HUDEP-2 (cell line): ENCODE data around the gene NOMO2.
"Not testable (repeated sequence)": the region's sequence is repeated elsewhere in the genome, so short reads cannot be mapped to it uniquely, and the experiment has no call there.

ENCODE experiments used
- DNase-seq, 76 experiments: peaks; one replicate each; lab custom pipeline; 2025; ENCODE audit not compliant: unreplicated experiment in 76 of 76; lab: John Stamatoyannopoulos, UW

Gene NOMO2

DNA sequence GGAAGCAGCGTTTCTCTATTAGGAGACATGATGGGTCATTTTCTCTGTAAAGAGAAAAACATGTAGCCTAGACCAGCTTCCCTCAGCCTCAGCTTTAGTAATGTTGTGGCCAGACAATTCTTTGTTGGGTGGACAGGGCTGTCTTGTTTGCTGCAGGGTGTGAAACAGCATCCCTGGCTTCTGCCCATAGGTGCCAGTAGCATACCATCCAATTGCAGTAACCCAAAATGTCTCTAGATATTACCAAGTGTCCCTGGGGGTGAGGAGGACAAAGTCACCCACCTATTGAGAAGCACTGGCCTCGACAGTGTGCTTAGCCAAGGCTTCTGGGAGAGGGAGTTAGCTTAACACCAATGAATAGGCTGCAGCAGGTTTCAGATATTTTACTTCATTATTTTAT, 14.0 kb upstream of the NOMO2 start:
- not testable (repeated sequence) for DNase-seq

DNA sequence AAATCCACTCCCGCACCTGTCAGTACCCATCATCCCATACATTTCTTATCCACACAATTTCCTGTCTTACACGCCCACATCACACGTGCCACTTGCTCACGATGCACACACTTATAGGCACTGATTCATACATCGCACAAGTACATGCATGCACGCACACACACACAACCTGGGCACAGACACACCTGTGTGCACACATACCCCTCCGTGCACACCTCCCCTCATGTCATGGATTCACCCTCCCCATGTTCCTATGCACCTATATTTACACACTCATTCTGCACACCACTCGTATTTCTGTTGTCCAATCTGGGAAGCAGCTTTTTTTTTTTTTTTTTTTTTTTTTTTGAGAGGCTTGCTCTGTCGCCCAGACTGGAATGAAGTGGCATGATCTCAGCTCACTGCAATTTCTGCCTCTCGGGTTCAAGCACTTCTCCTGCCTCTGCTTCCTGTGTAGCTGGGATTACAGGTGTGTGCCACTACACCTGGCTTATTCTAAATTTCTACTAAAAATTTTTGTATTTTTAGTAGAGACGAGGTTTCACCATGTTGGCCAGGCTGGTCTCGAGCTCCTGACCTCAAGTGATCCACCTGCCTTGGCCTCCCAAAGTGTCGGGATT, 13.5 kb upstream of the NOMO2 start:
- DNase-seq = not testable (repeated sequence)

DNA sequence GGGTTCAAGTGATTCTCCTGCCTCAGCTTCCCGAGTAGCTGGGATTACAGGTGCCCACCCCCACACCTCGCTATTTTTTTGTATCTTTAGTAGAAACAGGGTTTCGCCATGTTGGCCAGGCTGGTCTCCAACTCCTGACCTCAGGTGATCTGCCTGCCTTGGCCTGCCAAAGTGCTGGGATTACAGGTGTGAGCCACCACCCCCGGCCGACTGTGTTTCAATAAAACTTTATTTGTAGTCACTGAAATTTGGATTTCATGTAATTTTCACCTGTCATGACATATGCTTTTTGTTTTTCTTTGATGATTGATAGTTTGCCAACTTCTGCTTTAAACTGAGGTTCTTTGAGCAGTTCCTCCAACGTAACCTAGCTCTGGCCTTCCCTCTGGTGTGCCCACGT, 12.0 kb upstream of the NOMO2 start:
- DNase-seq = not testable (repeated sequence)

DNA sequence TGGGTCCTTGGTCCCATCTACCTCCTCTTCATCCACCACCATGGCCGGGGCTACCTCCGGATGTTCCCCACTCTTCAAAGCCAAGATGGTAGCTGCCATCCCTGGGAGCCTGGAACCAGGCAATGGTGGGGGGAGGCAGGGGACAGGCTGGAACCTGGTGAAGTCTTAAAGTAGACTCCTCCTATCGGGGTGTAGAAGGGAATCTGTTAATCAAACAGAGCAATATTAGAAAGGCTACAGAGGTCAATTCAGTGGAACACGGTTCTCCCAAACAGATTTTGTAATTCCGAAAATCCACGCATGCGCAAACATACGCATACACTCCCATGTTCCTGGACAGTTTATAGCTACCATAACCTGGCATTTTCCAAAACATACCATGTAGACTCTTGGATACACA, 11.1 kb upstream of the NOMO2 start:
- not testable (repeated sequence) for DNase-seq

DNA sequence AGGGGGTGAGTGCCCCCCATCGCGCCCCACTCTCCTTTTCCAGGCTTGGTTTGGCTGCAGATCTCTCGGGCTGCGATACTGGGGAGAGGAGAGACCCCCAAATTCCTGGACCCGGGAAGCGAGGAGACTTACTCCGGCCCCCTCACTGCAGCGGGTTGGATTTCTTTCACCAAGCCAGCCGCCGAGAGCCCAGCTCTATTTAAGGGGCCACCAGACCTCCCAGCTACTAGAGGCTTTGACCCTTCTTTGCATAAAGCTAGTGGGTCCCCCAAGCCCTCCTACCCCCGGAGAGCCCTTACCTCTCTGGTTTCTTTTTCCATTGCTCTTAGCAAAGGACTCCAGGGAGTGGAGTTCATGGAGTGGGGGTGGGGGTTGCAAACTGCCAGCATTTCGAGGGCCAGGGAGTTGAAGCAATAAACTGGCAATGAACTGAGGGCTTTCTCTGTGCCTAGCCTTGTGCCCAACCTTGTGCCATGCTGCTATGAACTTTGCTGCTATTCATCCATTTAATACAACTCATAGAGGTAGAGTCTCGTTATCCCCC, 9.5 kb upstream of the NOMO2 start:
- not testable (repeated sequence) for DNase-seq

DNA sequence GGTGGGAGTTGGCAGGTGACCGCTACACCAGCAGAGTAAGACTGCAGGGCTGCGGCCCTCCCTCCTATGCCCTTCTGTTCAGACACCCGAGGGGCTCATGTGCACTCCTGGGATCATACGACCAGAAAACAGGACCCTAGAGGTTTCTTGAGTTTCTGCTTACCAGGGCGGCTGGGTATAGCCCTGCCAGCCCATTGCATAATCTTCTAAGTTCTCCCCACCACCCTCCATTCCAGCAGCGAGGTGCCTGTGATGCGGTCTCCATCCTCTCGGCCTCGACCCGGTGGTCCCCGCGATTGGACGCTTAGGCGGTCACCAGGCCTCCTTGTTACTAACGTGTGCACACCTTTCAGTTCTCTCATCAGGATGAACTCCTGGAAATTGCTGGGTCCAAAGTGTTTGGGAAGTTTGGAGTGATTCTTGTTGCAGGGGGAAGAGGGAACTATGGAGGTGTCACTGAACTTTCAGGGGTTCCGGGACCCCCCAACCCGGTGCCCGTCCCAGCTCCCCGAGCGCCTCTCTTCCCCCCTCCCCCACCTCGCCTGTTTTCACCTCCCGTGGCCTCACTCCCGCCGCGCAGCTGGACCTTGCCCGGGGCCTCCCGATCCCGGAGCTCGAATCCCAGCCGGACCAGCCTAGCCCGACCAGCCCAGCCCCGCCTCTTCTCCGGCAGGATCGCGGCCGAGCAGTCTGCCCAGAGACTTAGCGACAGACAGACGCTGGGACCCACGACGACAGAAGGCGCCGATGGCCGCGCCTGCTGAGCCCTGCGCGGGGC, 8.8 kb upstream of the NOMO2 start:
- DNase-seq = not testable (repeated sequence)

DNA sequence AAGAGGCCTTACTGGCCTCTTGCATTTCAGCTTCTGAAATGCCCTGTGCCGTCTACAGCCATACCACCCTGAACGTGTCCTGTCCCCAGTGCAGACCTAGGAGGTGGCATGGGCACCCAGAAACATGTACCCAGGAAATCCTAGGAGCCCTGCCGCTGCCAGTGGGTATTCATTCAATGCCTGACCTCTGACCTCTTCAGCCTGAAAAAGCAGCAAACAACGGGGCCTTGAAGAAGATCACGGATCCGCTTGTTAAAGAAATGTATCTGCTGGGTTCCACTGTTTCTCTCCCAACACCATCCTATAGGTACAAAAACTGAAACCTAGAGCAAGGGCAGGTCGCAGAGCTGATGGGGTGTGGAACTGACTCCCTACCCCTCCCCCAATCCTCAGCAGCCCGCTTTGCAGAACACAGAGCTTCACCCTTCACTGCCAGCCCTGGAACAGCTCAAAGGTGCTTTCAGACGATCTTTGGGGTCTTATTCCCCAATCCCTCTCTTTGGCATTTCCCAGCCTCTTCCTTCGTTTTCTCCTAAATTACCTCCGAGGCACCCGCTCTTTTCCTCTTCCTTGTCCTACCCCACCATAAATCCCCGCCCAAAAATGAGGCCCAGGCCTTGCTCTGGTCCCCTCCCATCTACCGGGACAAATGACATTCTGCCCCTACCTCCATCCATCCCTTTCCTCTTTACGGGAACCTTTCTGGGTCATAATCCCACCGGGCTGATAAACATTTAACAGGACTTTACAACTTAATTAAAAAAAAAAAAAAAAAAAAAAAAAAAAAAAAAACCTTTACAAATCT, 1.3 kb downstream of the NOMO2 start:
- DNase-seq = not testable (repeated sequence)

DNA sequence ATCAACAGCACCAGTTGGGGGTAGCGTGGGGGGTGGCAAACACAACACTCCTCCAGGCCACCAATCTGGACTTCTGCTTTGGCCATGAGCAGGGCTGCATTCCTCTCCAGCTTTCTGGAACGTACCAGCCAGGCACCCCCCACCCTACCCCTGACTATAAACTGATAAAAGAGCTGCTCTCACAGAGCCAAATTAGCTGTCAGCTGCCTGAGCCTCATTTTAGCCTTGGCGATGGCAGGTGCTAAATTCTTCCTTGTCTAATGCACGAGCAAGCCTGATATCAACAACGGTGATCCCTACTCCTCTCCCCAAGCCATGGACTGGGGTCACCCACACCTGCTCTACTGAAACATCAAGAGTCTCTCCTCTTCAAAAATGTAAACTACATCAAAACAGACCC, 8.2 kb downstream of the NOMO2 start:
- not testable (repeated sequence) for DNase-seq

DNA sequence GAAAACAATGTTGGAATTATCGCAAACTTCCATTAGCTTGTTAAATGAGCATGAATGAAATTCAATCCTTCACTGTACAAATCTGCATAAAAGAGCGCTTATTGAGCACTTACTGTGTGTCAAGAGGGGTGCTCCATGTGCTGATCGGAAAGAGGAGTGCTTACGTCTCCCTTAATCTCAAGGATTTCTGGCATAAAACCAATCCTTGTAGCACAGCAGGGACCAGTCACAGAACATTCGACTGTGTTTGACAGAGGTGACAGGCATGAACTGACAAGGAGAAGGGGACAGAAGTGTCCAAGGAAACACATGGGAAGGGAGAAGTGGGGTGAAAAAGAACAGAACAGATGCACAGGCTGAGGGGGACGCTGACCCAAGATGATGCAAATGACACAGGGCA, 14.5 kb downstream of the NOMO2 start:
- DNase-seq = not testable (repeated sequence)

DNA sequence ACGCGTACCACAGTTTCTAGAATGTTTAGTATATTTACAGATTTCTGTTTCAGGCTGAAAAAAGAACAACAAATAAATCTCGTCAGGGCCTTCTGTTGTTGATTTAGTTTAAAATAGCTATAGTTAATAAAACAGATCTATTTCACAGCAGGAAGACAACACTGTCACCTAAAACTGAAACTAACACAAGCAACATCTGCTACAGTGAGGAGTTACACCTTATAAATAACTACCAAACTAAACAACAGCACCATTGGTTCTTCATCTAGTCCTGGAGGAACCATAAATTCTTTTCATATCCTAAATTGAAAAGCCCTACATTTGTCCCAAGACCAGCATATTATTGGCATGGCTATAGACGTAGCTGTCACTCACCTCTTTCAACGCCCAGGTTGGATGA, 15.0 kb downstream of the NOMO2 start:
- not testable (repeated sequence) for DNase-seq

DNA sequence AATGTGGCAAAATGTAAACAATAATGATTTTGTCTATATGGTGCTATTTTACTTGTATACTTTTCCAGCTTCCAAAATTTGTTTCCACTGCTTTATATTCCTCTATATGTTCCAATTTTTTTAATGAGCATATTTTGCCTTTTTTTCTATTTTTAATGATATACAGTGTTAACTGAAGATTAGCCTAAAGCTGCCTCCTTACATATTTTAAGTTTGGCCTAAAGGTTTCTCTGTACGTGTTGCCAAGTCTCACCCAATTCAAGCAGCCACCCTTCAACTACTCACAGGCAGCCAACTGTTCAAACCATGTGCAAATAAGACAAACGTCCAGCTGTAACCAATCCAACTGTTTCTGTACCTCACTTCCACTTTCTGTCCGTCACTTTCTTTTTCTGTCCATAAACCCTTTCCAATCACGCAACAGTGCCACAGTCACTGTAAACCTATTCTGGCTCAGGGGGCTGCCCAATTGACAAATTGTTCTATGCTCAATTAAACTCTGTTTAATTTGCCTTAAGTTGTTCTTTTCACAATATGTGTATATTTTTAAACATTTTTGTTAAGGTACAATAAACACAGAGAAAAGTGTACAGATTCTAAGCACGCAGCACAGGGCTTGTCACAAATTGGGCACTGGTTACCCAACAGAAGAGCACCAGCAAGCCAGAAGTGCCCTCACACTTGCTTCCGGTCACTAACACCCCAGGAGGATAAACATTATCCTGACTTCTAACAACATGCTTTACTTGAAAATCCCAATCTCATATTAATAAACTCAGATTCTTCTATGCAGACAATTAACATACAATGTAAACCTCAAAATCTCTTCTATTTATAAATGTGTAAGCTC, 17.4 kb downstream of the NOMO2 start:
- not testable (repeated sequence) for DNase-seq

DNA sequence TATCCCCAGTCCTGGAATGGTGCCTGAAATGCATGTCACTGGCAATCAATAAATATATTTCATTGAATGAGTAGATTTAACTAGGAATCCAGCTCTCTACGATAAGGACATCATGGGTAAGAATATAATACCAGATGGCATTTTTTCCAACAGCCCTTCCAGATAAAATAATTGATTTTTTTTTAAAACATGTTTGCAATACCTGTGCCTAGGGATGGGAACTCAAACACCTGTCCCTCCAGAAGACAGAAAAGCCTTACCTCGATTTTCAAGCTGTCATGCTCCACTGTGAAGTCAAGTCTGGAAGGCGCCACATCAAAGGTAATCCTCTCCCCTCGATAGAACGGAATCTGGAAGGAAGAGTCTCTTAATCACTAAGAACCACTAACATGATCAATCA, 20.0 kb downstream of the NOMO2 start:
- DNase-seq = not testable (repeated sequence)

DNA sequence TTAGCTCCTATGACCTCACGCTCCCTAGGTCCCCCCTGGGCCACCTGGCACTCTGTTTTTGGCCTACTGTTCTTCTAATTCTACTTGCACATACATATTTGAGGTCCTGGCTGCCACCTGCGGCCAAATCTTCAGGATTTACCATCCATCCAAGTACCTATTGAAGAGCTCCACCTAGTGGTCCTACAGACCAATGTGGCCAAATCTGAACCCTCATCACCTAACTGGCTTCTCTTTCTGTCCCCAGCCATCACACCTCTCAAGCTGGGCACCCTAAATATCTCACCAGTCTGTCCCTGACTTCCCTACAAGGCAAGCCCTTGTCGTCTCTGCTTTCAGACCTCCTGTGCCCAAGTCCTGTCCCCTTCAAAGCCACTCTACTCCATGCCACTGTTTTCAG, 24.9 kb downstream of the NOMO2 start:
- DNase-seq = not testable (repeated sequence)

DNA sequence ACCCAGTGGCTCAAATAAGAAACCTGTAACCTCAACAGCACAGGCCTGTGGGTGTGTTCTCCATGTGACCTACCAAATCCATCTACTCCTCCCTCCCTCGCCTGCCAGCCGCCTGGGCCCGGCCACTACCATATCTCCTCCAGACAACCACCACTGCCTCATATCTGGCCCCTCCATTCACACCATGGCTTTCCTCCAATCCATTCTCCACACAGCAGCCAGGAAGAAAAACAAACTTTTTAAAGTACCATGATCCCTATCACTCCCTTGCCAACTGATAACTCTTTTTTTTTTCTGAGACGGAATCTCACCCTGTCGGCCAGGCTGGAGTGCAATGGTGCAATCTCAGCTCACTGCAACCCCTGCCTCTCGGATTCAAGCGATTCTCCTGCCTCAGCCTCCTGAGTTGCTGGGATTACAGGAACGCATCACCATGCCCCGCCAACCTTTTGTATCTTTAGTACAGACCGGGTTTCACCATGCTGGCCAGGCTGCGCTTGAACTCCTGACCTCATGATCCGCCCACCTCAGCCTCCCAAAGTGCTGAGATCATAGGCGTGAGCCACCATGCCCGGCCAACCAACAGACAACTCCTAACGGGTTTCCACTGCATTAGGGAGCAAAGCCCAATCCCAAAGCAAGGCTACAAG, 26.3 kb downstream of the NOMO2 start:
- peak in 74 of 76 experiments; percentile 17 to 89 (median 74) for DNase-seq

DNA sequence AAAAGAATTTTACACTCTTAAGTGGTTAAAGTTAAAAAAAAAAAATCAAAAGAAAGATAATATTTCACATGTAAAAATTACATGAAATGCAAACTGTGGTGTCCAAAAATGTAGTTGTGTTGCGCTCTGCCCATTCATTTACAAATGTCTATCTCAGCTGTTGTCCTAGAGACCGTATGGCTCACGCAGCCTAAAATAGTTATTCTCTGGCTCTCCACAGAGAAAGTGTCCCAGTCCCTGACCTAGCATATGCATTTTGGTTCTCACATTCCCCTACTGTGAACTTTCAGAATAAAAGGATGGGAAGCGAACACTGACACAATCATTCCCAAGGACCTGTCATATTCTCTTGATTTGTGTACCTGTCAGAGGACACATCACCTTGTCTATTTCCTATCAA, 27.6 kb downstream of the NOMO2 start:
- DNase-seq = not testable (repeated sequence)

DNA sequence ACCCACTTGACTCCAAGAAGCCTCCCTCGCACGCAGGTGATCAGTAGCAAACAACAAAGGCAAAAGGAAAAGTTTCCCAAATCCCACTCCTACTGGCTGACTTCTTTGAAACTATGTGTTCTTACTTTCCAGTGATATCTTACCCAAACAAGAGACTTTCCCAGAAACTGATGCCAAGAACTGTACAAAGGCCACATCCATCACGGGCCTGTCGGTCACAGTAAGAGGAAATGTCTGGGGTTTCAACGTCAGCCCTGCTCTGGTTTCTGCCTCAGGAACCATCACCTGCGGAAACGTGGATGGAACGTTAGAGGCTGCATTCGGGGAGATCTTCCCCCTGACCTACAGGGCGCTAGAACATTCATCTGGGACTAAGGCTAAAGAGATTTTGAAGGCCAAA, 30.6 kb downstream of the NOMO2 start:
- DNase-seq = not testable (repeated sequence)

DNA sequence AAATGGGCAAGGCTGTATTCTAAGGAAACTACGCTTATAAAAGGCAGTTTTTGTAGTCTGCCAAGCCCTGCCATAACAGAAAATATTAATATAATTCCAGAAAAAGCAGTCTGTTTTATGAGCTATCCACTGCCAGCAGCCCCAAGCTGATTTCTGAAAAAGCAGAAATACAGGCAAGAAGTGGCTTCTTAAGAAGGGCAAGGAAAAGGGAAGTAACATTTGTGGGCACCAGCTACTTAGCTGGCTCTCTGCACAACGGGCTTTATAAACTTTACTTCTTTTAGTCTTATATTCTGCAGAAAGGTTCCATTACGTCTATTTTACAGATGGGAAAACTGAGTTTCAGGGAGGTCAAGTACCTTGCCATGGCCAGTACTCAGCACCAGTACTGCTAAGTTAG, 31.6 kb downstream of the NOMO2 start:
- not testable (repeated sequence) for DNase-seq

DNA sequence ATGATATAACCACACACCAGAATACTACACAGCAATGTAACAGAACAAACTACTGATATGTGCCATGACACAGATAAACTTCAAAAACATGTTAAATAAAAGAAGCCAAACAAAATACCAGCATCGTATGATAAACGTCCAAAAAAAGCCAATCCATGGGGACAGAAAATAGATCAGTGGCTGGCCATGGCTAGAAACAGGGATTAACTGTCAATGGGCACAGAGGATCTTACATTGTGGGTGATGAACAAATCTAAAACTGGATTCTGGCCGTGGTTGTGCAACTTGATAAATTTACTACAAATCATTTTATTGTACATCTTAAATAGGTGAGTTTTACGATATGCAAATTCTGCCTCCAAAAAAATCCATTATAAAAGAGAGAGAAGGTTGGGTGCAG, 35.4 kb downstream of the NOMO2 start:
- not testable (repeated sequence) for DNase-seq

DNA sequence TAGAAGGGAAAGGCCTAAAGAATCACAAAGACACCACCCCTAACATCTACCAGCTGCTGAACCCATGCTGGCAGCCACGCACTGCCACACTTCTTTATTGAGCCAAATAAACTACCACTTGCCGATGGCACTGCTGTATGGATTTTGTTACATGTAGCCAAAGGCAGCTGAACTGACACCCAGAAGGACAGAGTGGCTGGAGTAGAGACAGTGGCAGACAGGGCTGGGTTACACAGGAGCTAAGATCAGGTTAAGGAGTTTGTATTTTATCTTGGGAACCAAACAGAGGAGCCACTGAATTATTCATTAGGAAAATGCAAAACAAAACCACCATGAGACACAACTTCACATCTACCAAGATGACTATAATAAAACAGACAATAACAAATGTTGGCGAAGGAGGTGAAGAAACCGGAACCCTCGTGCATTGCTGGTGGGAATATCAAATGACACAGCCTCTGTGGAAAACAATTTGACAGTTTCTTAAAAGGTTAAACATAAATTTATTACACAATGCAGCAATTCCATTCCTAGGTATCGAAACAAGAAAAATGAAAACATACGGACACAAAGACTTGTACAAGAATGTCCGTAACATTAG, 35.9 kb downstream of the NOMO2 start:
- DNase-seq = not testable (repeated sequence)
